C4-2B (cell line): ENCODE data around the gene HSD3B1.
"Not testable (repeated sequence)": the region's sequence is repeated elsewhere in the genome, so short reads cannot be mapped to it uniquely, and the experiment has no call there.

Experiments
- H3K27ac ChIP-seq: fragments of 450-650 bp; 2 replicates; pipeline ENCODE4 v1.5.1; 2017
- CTCF ChIP-seq: fragments of 450-650 bp; conservative IDR thresholded peaks from 2 replicates; pipeline ENCODE4 v1.5.1; 2017; ENCODE audit warnings: mild to moderate bottlenecking
- ZFX ChIP-seq: fragments of 450-650 bp; IDR thresholded peaks from 2 replicates; pipeline ENCODE4 v1.6.1; 2017

Gene HSD3B1

GRCh38 chr1:119554183-119554582, 47.2 kb downstream of the HSD3B1 start:
- no peak overlapping the region for H3K27ac ChIP-seq
- TF ChIP-seq CTCF (no peak), ZFX (no peak)

GRCh38 chr1:119556423-119556822, 49.4 kb downstream of the HSD3B1 start:
- no peak overlapping the region for H3K27ac ChIP-seq
- no peak for TF ChIP-seq CTCF
- TF ChIP-seq ZFX: no peak

GRCh38 chr1:119560402-119560801, 53.4 kb downstream of the HSD3B1 start:
- H3K27ac ChIP-seq: not testable (repeated sequence)

- TF ChIP-seq CTCF (no peak), ZFX (no peak)
- no peak overlapping the region for H3K27ac ChIP-seq
Measured at GRCh38 chr1:119564548-119564947, 57.5 kb downstream of the HSD3B1 start.
